ENCODE measurements around the gene ZDHHC14.

DNA sequence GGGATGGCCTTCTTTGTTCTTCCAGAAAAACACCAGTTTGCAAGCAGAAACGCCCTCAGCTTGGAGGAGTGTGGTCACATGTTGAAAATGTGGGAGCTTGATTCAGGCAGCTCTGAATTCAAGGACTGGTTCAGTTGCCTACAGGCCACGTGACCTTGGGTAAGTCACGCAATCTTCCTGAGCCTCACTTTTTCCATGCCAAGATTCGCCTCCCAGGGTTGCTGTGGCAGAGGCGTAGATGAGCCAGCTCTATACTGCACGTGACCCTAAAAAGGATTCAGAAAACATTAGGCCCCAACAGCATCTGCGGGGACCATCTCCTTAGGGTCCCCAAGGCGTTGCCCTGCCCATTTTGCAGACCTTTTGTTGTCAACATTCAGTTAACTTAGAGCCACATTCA lies 330.1 kb downstream of the ZDHHC14 start:
- TF ChIP-seq, protein P1, sequence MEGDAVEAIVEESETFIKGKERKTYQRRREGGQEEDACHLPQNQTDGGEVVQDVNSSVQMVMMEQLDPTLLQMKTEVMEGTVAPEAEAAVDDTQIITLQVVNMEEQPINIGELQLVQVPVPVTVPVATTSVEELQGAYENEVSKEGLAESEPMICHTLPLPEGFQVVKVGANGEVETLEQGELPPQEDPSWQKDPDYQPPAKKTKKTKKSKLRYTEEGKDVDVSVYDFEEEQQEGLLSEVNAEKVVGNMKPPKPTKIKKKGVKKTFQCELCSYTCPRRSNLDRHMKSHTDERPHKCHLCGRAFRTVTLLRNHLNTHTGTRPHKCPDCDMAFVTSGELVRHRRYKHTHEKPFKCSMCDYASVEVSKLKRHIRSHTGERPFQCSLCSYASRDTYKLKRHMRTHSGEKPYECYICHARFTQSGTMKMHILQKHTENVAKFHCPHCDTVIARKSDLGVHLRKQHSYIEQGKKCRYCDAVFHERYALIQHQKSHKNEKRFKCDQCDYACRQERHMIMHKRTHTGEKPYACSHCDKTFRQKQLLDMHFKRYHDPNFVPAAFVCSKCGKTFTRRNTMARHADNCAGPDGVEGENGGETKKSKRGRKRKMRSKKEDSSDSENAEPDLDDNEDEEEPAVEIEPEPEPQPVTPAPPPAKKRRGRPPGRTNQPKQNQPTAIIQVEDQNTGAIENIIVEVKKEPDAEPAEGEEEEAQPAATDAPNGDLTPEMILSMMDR (IDR thresholded peaks at IDR 0.05) = no peak
- TF ChIP-seq POLR2A (IDR thresholded peaks at IDR 0.05) = no peak

All from thyroid gland (tissue), 4 donors.